ENCODE measurements around the gene GPN1.

Gene GPN1

GRCh38 chr2:27628767-27629709, at the start of gene GPN1, which contains the start of gene CCDC121:
TSS of gene GPN1 (plus strand) at chr2:27629050. CDS start at chr2:27629059, 9 bp downstream.
TSS of gene CCDC121 (minus strand) at chr2:27629012. CDS start at chr2:27627799, 1,213 bp downstream.
- 0 out of 2 replicates have a peak, but pooled peaks have one; percentile 8 for TF ChIP-seq EGR1 (IDR thresholded peaks at IDR 0.05)
- TF ChIP-seq TAF1 (IDR thresholded peaks at IDR 0.05; ENCODE audit: low read depth), result peak; percentile 99
- TF ChIP-seq USF1 (IDR thresholded peaks at IDR 0.05), result no peak
- TF ChIP-seq YY1 (IDR thresholded peaks at IDR 0.05; ENCODE audit: low read depth), result peak; percentile 97
- TF ChIP-seq, protein P1, sequence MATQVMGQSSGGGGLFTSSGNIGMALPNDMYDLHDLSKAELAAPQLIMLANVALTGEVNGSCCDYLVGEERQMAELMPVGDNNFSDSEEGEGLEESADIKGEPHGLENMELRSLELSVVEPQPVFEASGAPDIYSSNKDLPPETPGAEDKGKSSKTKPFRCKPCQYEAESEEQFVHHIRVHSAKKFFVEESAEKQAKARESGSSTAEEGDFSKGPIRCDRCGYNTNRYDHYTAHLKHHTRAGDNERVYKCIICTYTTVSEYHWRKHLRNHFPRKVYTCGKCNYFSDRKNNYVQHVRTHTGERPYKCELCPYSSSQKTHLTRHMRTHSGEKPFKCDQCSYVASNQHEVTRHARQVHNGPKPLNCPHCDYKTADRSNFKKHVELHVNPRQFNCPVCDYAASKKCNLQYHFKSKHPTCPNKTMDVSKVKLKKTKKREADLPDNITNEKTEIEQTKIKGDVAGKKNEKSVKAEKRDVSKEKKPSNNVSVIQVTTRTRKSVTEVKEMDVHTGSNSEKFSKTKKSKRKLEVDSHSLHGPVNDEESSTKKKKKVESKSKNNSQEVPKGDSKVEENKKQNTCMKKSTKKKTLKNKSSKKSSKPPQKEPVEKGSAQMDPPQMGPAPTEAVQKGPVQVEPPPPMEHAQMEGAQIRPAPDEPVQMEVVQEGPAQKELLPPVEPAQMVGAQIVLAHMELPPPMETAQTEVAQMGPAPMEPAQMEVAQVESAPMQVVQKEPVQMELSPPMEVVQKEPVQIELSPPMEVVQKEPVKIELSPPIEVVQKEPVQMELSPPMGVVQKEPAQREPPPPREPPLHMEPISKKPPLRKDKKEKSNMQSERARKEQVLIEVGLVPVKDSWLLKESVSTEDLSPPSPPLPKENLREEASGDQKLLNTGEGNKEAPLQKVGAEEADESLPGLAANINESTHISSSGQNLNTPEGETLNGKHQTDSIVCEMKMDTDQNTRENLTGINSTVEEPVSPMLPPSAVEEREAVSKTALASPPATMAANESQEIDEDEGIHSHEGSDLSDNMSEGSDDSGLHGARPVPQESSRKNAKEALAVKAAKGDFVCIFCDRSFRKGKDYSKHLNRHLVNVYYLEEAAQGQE (IDR thresholded peaks at IDR 0.05; ENCODE audit: low read depth), result 0 out of 2 replicates have a peak, but pooled peaks have one; percentile 34
- peak; percentile 13; the same call in 1 of the 2 replicates for TF ChIP-seq RAD21 (IDR thresholded peaks at IDR 0.05; ENCODE audit: low read depth)
- TF ChIP-seq TCF12 (IDR thresholded peaks at IDR 0.05; ENCODE audit: low read depth), result peak; percentile 71
- no peak for TF ChIP-seq ZBTB7A (IDR thresholded peaks at IDR 0.05; ENCODE audit: low read depth)
- no peak for TF ChIP-seq FOXM1 (IDR thresholded peaks at IDR 0.05; ENCODE audit: borderline replicate concordance, low read depth)
- TF ChIP-seq MAX (IDR thresholded peaks at IDR 0.05), result peak; percentile 73
- no peak for TF ChIP-seq CEBPB (IDR thresholded peaks at IDR 0.05)
- TF ChIP-seq TEAD4 (IDR thresholded peaks at IDR 0.05), result no peak
- 0 out of 2 replicates have a peak, but pooled peaks have one; percentile 23 for TF ChIP-seq CREB1 (IDR thresholded peaks at IDR 0.05; ENCODE audit: low read depth)
- 0 out of 2 replicates have a peak, but pooled peaks have one; percentile 34 for TF ChIP-seq EP300 (IDR thresholded peaks at IDR 0.05; ENCODE audit: borderline replicate concordance)
- 0 out of 2 replicates have a peak, but pooled peaks have one; percentile 28 for TF ChIP-seq NFIC (IDR thresholded peaks at IDR 0.05)

GRCh38 chr2:27581417-27582128, 47.3 kb upstream of the GPN1 start:
- no peak for TF ChIP-seq TCF12 (IDR thresholded peaks at IDR 0.05; ENCODE audit: low read depth)
- TF ChIP-seq USF1 (IDR thresholded peaks at IDR 0.05), result no peak
- TF ChIP-seq RAD21 (IDR thresholded peaks at IDR 0.05; ENCODE audit: low read depth), result no peak
- TF ChIP-seq ZBTB7A (IDR thresholded peaks at IDR 0.05; ENCODE audit: low read depth), result no peak
- TF ChIP-seq TAF1 (IDR thresholded peaks at IDR 0.05; ENCODE audit: low read depth), result no peak
- no peak for TF ChIP-seq EGR1 (IDR thresholded peaks at IDR 0.05)
- no peak for TF ChIP-seq CREB1 (IDR thresholded peaks at IDR 0.05; ENCODE audit: low read depth)
- no peak for TF ChIP-seq NFIC (IDR thresholded peaks at IDR 0.05)
- no peak for TF ChIP-seq TEAD4 (IDR thresholded peaks at IDR 0.05)
- TF ChIP-seq CEBPB (IDR thresholded peaks at IDR 0.05), result no peak
- TF ChIP-seq, protein P1 (IDR thresholded peaks at IDR 0.05; ENCODE audit: low read depth), result no peak
- TF ChIP-seq YY1 (IDR thresholded peaks at IDR 0.05; ENCODE audit: low read depth), result no peak
- TF ChIP-seq EP300 (IDR thresholded peaks at IDR 0.05; ENCODE audit: borderline replicate concordance), result no peak
- no peak for TF ChIP-seq FOXM1 (IDR thresholded peaks at IDR 0.05; ENCODE audit: borderline replicate concordance, low read depth)

- TF ChIP-seq, protein P1 (IDR thresholded peaks at IDR 0.05; ENCODE audit: low read depth), result no peak
- TF ChIP-seq MAX (IDR thresholded peaks at IDR 0.05) (no peak), NFIC (IDR thresholded peaks at IDR 0.05) (no peak), USF1 (IDR thresholded peaks at IDR 0.05) (no peak), TAF1 (IDR thresholded peaks at IDR 0.05; ENCODE audit: low read depth) (no peak), FOXM1 (IDR thresholded peaks at IDR 0.05; ENCODE audit: borderline replicate concordance, low read depth) (no peak), CEBPB (IDR thresholded peaks at IDR 0.05) (no peak), TEAD4 (IDR thresholded peaks at IDR 0.05) (no peak), RAD21 (IDR thresholded peaks at IDR 0.05; ENCODE audit: low read depth) (no peak), CREB1 (IDR thresholded peaks at IDR 0.05; ENCODE audit: low read depth) (no peak), ZBTB7A (IDR thresholded peaks at IDR 0.05; ENCODE audit: low read depth) (no peak), EP300 (IDR thresholded peaks at IDR 0.05; ENCODE audit: borderline replicate concordance) (no peak), YY1 (IDR thresholded peaks at IDR 0.05; ENCODE audit: low read depth) (no peak), EGR1 (IDR thresholded peaks at IDR 0.05) (no peak), TCF12 (IDR thresholded peaks at IDR 0.05; ENCODE audit: low read depth) (no peak)
These were observed 46.6 kb upstream of the GPN1 start for GRCh38 chr2:27582129-27582694.

Measured in Ishikawa (cell line).